Esophagus muscularis mucosa (tissue), 4 donors: ENCODE results near the gene WSCD2. TPM values are rescaled to one million over a fixed set of nuclear protein-coding genes. Genes with fewer than 3 reads are reported as not detected.

Source experiments
- DNase-seq: peaks from one replicate; pipeline ENCODE4 v3.0.0-alpha.2; 2017; ENCODE audit errors: extremely low spot score
- H3K27ac ChIP-seq, 4 donors: fragments of 200-600 bp; sonication (generic); replicated peaks in 1 of 4; 1 replicate in 3 of 4; 2 replicates in 1 of 4; pipeline ENCODE4 v1.5.1; 2016 to 2019; ENCODE audit warnings: mild to moderate bottlenecking in 1 of 4
- H3K27me3 ChIP-seq, 4 donors: fragments of 200-600 bp; sonication (generic); one replicate each; pipeline versions ENCODE4 v1.5.1 to v1.6.0; 2016 to 2019
- H3K36me3 ChIP-seq, 4 donors: fragments of 200-600 bp; sonication (generic); one replicate each; pipeline ENCODE4 v1.5.1; 2016 to 2019
- H3K4me1 ChIP-seq, 4 donors: fragments of 200-600 bp; sonication (generic); one replicate each; pipeline ENCODE4 v1.5.1; 2016 to 2019
- H3K4me3 ChIP-seq, 4 donors: fragments of 200-600 bp; sonication (generic); 1 replicate in 2 of 4; 2 replicates in 2 of 4; pipeline ENCODE4 v1.5.1; 2016 to 2019; ENCODE audit warnings: mild to moderate bottlenecking in 4 of 4, moderate library complexity in 1 of 4
- H3K9me3 ChIP-seq, 4 donors: fragments of 200-600 bp; sonication (generic); 1 replicate in 3 of 4; 2 replicates in 1 of 4; pipeline ENCODE4 v1.5.1; 2016 to 2019
- CTCF ChIP-seq, 3 experiments: fragments of 200-600 bp in 2 of 3; fragments of 450-650 bp in 1 of 3; sonication (generic) in 2 of 3; IDR thresholded peaks; one replicate each; pipeline ENCODE4 v1.5.1; 2017 to 2019; ENCODE audit warnings: antibody characterized with exemption in 3 of 3, mild to moderate bottlenecking in 2 of 3, moderate library complexity in 1 of 3
- EP300 ChIP-seq: sonication (generic); formaldehyde crosslinking; IDR thresholded peaks from one replicate; pipeline ENCODE4 v1.6.1; 2017; ENCODE audit warnings: antibody characterized with exemption
- POLR2A ChIP-seq: fragments of 450-650 bp; IDR thresholded peaks from one replicate; pipeline ENCODE4 v1.6.1; 2017; ENCODE audit warnings: antibody characterized with exemption, moderate library complexity, mild to moderate bottlenecking, low read depth
- POLR2AphosphoS5 ChIP-seq, 2 donors: sonication (generic); formaldehyde crosslinking; IDR thresholded peaks; one replicate each; pipeline ENCODE4 v1.6.1; 2017; ENCODE audit warnings: antibody characterized with exemption in 2 of 2
- WGBS: methylation state at CpG from one replicate; pipeline ENCODE4 v1.1.5; 2018; 5-methylcytosine and 5-hydroxymethylcytosine counted together
- intact Hi-C: fragments of 100-400 bp; cut with DNase I; formaldehyde crosslinking; loops from one replicate; pipeline ENCODE4 v1.15.1; 2023
- total RNA-seq, 4 donors: library from RNA; depleted of rRNA; stranded (reverse); fragments of >200 nt; gene quantifications; one replicate each; pipeline versions ENCODE4 v1.1.0 to v1.2.1, GENCODE V29; 2016

The WSCD2 gene
- total RNA-seq, 4 donors from 2014 or later, result 24.7 to 47.9 (median 30.4) TPM

DNA sequence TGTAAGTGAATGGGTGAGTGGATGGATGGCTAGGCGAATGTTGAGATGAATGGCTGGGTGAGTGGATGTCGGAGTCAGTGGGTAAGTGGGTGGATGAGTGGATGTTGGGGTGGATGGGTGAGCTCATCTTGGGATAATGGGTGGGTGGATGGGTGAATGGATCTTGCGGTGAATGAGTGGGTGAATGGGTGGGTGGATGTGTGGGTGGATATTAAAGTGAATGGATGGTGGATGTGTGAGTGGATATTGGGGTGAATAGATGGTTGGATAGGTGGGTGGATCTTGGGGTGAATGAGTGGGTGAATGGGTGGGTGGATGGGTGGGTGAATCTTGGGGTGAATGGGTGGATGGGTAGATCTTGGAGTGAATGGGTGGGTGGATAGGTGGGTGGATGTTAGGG lies 158.1 kb downstream of the WSCD2 start:
- Histone ChIP-seq H3K4me3 (no peak overlapping the region), H3K36me3 (peaks cover 0 to 3% (median 0%) of the 10 kb centered on the region in 4 donors), H3K27ac (no peak overlapping the region), H3K9me3 (no peaks in the 10 kb centered on the region), H3K27me3 (peaks cover 0 to 3% (median 0%) of the 10 kb centered on the region in 4 donors), H3K4me1 (peaks cover 3 to 22% (median 15%) of the 10 kb centered on the region in 4 donors)
- DNase-seq, result no peak
- TF ChIP-seq CTCF (IDR thresholded peaks at IDR 0.05) (no peak), POLR2A (no peak), POLR2AphosphoS5 (IDR thresholded peaks at IDR 0.05) (no peak), EP300 (no peak)
- intact Hi-C loops, result no loop called here
- 93% methylated on average over 3 of the region's 3 CpGs for WGBS

DNA sequence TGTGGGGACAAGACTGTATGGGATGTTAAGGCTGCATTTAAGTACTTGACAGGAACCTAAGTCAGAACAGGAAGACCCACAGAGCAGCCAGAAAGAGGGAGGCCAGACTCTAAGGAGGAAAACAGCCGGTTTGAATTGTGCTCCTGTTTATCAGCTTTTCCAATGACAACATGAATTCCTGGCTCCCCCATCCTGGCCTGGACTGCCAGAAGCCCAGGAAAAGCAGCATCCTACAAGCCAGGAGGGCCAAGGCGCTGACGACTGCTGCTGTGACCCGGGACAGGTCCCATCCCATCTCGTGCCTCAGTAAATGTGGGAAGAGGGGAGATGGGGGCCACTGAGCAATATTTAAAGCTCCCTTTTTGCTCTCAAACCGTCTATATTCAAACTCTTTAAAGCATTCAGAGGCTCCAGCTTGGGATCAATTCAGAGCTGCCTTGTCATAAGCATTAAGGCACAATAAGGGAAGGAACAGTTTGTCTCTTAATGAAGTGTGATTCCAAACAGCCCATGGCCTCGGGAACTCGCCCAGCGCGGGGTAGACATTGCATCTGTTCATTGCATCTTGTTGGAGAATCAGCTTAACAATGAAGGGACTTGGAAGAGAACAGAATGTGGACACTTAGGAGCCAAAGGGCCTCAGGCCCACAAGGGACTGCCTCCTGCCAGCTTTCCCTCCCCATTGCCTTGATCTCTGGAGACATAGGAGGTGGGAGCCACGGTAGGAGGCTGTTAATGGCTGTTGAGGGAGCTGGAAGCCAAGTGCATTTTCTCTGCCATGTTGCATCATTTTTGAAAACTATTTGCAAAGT lies 160.5 kb downstream of the WSCD2 start:
- TF ChIP-seq POLR2AphosphoS5 (IDR thresholded peaks at IDR 0.05), result peak in 1 of 2 donors; percentile 19
- no peak for TF ChIP-seq POLR2A
- no peak for DNase-seq
- WGBS, result 56% methylated on average over 11 of the region's 11 CpGs
- Histone ChIP-seq H3K27me3 (peaks cover 0 to 3% (median 0%) of the 10 kb centered on the region in 4 donors), H3K9me3 (no peaks in the 10 kb centered on the region), H3K4me1 (peaks cover 3 to 18% (median 15%) of the 10 kb centered on the region in 4 donors), H3K4me3 (no peak overlapping the region), H3K27ac (peak overlapping the region; percentile 23 to 73 (median 54)), H3K36me3 (peaks cover 0 to 12% (median 0%) of the 10 kb centered on the region in 4 donors)
- intact Hi-C loops, result no loop called here

DNA sequence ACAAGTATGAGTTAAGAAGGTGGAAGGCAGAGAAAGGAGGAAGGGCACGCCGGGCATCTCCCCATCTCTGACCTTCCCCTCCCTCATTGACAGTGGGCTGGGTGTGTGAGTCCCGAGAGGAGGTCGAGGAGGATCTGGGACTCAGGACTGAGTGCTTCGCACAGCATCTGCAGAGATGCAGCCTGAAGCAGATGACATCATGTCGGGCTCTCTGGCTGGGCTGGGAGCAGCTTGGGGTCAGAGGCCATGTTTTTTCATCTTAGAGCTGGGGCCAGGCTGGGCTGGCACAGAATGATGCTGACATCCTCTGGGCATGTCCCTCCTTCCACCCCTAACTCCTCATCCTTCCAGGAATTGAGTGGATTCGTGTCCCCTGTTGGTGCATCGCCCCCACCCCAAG lies 166.6 kb downstream of the WSCD2 start:
- peaks cover 0 to 12% (median 0%) of the 10 kb centered on the region in 4 donors for H3K36me3 ChIP-seq
- DNase-seq, result no peak
- H3K4me3 ChIP-seq, result no peak overlapping the region
- H3K27ac ChIP-seq, result no peak overlapping the region
- no peaks in the 10 kb centered on the region for H3K9me3 ChIP-seq
- intact Hi-C loops, result no loop called here
- H3K4me1 ChIP-seq, result peaks cover 0 to 9% (median 4%) of the 10 kb centered on the region in 4 donors
- no peak for TF ChIP-seq EP300
- WGBS, result 65% methylated on average over 7 of the region's 8 CpGs
- H3K27me3 ChIP-seq, result peaks cover 0 to 9% (median 0%) of the 10 kb centered on the region in 4 donors

GRCh38 chr12:108296945-108297344 lies 167.9 kb downstream of the WSCD2 start:
- TF ChIP-seq EP300 (no peak), POLR2AphosphoS5 (IDR thresholded peaks at IDR 0.05) (no peak), POLR2A (no peak), CTCF (IDR thresholded peaks at IDR 0.05) (no peak)
- Histone ChIP-seq H3K27me3 (peaks cover 0 to 9% (median 0%) of the 10 kb centered on the region in 4 donors), H3K4me3 (no peak overlapping the region), H3K36me3 (peaks cover 0 to 11% (median 0%) of the 10 kb centered on the region in 4 donors), H3K9me3 (no peaks in the 10 kb centered on the region), H3K4me1 (peaks cover 0 to 13% (median 3%) of the 10 kb centered on the region in 4 donors), H3K27ac (no peak overlapping the region)
- intact Hi-C loops, result no loop called here
- DNase-seq, result no peak
- 62% methylated on average over 3 of the region's 3 CpGs for WGBS

GRCh38 chr12:108297424-108297823 lies 168.3 kb downstream of the WSCD2 start:
- intact Hi-C loops, result no loop called here
- peaks cover 0 to 9% (median 0%) of the 10 kb centered on the region in 4 donors for H3K27me3 ChIP-seq
- WGBS, result 89% methylated on average over 2 of the region's 2 CpGs
- H3K9me3 ChIP-seq, result no peaks in the 10 kb centered on the region
- no peak overlapping the region for H3K4me3 ChIP-seq
- peaks cover 0 to 6% (median 0%) of the 10 kb centered on the region in 4 donors for H3K36me3 ChIP-seq
- H3K27ac ChIP-seq, result no peak overlapping the region
- TF ChIP-seq CTCF (IDR thresholded peaks at IDR 0.05), result no peak
- TF ChIP-seq POLR2AphosphoS5 (IDR thresholded peaks at IDR 0.05), result no peak
- TF ChIP-seq POLR2A, result no peak
- no peak for TF ChIP-seq EP300
- DNase-seq, result no peak
- H3K4me1 ChIP-seq, result peaks cover 1 to 18% (median 6%) of the 10 kb centered on the region in 4 donors
